GM19467 (cell line): ENCODE data around the gene OR52I2.

ENCODE experiments used
- ATAC-seq: cut with Tn5 transposase; IDR thresholded peaks from one replicate; pipeline ENCODE4 v1.9.1; 2021; ENCODE audit warnings: mild to moderate bottlenecking, moderate library complexity; ENCODE audit not compliant: unreplicated experiment

OR52I2 gene

DNA sequence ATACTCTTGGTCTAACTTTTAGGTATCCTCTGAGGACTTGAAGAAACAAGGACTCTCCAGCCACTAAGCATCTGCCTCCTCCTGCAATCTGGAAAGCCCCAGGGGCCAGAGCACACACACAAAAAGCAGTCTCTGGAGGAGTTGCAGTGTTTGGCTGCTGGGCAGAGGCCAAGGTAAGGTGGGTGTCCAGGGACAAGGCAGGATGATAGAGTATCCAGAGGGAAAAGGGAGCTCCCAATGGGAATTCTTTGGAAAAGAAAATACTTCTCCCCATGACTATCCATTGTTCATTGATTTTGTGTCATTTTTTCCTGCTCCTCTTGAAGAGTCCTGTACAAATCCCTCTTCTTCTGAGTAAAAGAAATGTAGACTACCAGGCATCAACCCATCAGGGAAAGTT lies at the start of gene OR52I2:
Gene OR52I2, plus strand, starts transcription at position 301 of the 400 bp plus-strand sequence.
- ATAC-seq: no peak

DNA sequence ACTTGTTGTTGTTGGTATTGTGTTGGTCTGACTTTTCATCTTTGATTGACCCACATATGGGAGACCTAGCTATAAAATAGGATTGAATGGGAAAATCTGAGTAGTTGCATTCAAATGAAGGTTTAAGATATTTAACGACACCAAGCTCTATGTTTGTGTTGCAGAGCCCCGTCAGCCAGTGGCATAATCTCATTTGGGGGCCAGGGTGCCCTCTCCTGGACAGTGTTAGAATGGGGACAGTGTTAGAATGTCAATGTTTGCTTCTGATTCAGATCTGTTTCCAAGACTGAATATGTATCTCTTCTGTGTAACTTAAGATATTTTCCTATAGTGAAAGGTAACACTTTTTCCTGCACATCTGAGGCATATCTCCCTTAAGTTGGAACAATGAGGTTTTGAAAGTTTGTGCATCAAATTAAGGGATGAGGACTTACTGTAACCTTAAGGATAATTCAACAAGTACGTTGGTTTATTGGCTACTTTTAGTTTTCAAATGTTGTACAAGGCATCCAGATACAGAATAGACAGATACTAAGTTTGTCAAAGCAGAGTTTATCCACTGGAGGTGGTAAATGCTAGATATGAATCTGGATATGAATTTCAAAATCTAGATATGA lies 41.8 kb upstream of the OR52I2 start:
- ATAC-seq: no peak

DNA sequence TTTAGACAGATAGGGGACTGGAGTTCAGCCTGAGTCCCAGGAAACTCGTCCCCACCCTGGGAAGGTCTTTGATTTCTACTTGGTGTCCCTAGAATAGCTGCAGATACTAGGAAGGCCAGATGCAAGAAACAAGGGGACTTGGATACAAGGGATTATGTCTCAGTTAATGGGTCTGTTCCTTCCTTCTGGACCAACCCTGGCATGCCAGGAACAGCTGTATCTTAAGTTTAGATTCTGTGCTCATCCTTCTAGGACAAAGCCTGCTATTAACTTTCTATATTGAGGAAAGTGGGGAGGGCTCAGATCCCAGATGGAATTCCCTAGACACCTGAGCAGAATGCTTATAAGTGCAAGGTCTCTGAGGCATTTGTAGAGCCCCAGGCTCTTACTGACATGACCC lies 40.5 kb upstream of the OR52I2 start:
- no peak for ATAC-seq

DNA sequence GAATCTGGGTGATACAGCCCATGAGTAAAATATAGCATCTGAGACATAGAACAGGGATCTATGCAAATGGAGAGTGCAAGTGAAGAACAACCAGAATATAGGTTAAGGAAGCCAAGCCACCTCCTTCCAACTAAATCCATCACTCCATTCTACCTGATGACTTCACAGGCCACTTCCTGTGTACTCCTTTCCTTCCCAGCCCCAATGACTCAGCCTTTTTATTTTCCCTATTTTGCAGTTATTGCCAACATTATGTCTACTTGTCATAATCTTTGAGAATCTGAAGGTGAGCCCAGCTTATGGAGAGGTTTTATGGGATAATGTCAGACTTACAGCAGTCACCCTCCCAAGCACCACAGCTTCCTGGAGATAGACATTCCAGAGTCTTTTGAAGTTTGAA lies 38.0 kb upstream of the OR52I2 start:
- ATAC-seq: no peak

DNA sequence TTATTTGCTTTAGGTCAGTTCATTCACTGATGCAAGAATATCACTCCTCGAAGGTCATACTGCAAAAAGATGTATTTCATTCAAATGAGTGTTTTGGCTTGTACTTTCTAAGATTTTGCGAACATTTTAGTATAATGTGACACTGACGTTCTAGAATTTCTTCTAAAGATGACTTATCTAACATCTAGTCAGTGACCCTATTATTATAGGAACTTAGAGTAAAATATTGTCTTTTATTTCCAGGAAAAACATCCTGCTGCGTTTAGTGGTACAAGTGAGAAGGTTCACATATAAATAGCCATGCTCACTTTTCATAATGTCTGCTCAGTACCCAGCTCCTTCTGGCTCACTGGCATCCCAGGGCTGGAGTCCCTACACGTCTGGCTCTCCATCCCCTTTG lies 36.7 kb upstream of the OR52I2 start, which contains the start of gene OR52M1:
Gene OR52M1, plus strand, starts transcription at position 301 of the 400 bp plus-strand sequence. Its CDS starts 0 bp downstream, at position 301.
- no peak for ATAC-seq

DNA sequence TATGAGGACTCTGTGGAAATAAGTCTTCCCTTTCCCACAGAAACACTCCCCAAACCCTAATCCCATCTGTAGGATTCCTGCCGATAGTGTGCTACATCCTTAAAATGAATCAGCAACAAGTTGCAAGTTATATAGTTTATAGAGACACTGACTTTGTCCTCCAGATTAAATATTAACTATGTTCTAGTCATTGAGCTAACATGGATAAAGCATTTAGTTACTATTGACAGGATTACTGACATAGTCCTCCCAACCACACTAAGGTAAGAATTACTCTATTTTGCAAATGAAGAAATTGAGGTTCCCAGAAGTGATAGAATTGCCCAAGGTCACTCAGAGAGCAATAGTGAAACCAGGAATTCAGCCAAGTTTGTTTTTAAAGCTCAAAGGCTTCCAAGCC lies 34.7 kb upstream of the OR52I2 start:
- ATAC-seq: no peak

DNA sequence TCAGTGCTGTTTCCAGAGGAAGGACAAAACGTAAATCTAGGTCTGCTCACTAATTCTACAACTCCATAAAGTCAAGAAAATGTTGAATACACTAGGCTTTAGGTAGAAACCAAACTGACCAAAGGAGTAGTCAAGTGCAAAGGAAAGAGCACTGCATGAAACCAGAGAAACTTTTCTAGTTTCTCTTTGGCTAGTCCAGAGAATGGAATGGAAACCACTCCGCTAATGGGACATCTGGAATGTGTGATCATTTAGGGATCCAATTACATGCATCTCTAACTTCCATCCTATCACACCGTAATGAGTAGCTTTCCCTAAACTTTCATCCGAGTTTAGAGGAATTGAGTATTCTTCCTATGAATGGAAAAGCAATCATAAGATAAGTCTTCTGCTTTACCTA lies 34.1 kb upstream of the OR52I2 start:
- no peak for ATAC-seq

DNA sequence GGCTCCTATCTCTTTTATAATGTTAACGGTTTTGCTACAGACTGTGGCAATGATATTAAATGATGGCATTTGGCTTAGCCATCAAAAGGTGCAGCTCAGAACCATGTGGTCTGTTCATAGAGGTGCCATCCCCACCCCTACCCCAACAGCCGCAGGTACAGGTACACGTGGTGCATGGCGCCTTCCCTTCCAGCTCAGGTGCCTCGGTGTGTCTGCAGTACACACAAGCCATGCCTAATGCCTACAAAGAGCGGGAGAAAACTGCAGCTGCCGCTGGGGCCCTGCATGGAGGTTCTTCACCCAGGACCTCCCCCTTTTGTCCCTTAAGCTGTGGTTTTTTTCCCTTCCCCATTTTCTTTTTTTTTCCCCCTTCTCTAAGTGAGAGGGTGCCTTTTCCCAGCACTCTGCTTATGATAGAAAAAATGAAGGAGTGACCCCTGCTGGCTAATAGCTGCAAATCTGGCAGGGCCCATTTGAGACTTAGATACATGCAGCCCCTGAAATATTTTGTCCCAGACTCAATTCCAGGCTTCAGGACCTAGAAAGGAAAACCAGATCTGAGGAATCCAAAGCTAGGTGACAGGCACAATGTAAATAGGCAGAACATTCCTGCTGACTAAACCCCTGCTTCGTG lies 30.1 kb upstream of the OR52I2 start:
- ATAC-seq: no peak

DNA sequence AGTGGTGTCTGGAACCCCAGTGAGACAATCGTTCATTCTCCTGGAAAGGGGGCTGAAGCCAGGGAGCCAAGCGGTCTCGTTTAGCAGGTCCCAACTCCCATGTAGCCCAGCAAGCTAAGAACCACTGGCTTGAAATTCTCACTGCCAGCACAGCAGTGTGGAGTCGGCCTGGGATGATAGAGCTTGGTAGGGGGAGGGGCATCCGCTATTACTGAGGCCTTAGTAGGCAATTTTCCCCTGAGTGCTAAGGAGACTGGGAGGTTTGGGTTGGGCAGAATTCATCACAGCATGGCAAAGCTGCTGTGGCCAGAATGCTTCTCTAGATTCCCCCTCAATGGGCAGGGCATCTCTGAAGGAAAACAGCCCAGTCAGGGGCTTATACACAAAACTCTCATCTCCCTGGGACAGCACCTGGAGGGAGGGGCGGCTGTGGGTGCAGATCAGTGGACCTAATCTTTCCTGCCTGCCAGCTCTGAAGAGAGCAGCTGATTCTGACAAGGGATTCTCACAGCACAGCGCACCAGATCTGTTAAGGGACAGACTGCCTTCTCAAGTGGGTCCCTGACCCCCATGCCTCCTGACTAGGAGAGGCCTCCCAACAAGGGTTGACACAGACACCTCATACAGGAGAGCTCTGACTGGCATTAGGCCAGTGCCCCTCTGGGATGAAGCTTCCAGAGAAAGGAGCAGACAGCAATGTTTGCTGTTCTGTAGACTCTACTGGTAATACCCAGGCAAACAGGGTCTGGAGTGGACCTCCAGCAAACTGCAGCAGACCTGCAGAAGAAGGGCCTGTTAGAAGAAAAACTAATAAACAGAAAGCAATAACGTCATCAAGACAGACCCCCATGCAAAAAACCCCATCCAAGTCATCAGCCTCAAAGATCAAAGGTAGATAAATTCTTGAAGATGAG lies 21.8 kb upstream of the OR52I2 start:
- no peak for ATAC-seq

DNA sequence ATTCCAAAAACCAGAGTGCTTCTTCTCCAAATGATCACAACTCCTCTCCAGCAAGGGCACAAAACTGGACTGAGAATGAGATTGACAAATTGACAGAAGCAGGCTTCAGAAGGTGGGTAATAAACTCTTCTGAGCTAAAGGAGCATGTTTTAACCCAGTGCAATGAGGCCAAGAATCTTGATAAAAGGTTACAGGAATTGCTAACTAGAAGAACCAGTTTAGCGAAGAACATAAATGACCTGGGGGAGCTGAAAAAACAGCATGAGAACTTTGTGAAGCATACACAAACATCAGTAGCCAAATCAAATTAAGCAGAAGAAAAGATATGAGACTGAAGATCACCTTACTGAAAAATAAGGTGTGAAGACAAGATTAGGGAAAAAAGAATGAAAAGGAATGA lies 21.1 kb upstream of the OR52I2 start:
- ATAC-seq: no peak

DNA sequence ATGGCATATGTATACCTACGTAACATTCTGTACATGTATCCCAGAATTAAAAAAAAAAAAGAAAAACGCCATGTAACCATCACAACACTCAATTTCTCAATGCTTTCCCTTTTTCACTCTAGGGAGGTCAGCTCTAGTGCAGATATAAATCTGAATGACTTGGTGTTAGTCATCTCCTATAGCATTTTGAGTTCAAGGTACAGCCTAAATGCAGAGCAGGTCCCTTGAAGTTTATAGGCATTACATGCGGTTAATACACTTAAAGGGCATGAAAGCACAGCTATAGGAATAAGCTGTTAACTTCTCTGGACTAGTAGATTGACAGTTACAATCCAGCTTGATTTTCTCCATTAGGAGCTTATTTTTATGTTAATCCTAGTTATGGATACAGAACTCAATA lies 16.2 kb upstream of the OR52I2 start:
- no peak for ATAC-seq

DNA sequence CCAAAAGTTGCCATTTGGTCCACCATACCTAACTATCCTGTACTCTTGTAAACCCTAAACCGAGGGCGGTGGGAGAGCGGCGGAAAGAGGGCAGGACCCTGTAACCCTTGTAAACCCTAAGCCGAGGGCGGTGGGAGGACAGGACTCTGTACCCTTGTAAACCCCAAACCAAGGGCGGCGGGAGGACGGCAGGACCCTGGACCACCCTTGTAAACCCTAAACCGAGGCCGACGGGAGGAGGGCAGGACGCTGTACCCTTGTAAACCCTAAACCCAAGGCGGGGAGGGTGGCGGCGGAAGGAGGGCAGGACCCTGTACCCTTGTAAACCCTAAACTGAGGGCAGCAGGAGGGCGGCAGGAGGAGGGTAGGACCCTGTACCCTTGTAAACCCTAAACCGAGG lies 12.5 kb upstream of the OR52I2 start:
- no peak for ATAC-seq

DNA sequence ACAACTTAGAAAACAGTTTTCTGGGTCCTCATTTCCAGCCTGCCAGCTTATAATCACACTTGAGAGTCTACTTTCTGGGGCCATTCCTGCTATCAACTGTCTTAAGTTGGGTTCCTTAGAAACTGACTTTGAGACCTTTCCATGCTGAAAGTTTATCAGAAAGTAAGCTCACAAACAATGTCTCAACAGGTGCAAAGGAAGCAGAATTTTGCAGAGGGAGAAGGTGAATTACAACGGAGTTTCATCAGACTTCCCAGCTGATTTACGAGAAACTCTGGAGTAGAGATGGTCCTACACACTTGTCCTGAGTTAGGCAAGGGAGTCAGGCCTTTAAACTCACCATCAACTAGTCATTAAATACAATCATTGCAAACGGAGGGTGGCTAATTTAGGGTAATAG lies 4.7 kb upstream of the OR52I2 start:
- no peak for ATAC-seq

DNA sequence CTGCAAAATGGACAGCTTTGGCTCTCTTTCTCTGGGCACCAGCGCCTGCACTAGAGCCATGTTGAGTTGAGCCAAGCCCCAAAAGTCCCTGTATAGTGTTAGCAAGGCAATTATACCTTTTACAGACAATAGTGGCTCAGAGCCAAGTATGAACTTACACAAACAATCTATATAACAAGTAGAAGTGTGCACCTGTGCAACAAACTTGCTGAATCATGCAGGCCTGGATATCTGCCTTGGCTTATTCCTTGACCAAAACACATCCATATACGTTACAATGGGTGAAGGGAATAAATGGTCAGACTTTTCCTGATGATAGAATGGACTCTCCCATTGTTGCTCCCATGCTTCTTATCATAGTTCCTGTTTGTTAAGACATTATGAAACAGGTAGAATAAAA lies 3.8 kb upstream of the OR52I2 start:
- no peak for ATAC-seq

DNA sequence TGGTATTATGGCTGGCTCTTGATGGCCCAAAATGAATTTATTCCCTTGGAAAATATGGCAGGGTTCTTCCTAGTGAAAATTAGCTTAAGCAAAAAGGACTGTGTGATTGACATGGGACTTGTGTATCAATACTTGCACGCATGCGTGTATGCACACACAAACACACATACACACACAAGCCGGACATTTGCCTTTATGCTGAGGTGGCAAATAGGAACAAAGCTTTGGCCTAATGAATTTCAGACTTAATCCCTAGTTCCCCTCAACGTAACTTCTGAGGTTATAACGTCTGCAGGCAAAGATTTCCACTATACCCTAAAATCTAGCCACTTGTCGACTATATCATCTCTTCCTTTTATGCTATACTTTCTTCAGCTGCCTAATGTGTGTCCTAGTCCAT lies 2.9 kb upstream of the OR52I2 start:
- no peak for ATAC-seq

DNA sequence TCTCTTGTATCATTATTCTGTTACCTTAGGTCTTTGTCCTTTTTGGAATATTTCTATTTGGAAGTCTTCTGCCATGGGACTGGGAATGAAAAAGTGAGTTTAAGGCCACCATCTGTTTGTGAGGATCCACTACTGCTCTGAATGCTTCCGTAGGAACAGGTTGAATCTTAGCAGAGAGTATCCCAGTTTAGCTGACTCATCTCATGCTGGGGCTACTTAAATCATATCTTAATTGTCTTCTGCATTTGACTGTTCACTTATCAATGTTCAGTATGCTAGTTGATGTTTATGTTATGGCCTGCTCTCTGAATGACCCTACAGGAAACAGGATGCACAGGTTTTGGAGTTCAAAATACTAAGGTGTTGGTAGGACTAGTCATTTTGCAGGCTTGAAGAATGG lies 1.4 kb upstream of the OR52I2 start:
- no peak for ATAC-seq

DNA sequence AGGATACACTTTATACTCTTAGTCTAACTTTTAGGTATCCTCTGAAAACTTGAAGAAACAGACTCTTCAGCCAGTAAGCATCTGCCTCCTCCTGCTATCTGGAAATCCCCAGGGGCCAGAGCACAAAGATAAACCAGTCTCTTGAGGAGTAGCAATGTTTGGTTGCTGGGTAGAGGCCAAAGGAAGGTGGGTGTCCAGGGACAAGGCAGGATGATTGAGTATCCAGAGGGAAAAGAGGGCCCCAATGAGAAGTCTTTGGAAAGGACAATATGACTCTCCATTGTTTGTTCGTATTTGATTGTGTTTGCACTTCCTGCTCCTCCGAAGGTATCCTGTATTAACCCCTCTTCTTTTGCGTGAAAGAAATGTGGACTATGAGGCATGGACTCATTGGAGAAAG lies 7.5 kb downstream of the OR52I2 start:
- ATAC-seq: no peak

DNA sequence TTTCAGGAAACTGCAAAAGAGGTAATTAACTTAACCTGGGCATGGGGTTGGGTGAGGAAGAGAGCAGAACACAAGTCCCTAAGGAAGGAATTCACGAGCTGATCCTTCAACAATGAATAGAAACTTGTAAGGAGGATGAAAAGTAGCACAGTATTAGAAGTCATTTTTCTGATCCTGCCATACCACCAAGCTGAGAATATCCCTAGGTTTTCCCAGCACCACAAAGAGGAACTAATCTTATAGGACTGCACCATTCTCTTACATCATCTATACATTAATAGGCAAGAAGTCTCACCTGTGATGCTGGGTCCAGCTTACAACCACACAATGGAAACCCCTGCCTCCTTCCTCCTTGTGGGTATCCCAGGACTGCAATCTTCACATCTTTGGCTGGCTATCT lies 12.2 kb downstream of the OR52I2 start, which contains the start of gene OR52I1:
Gene OR52I1, plus strand, starts transcription at position 301 of the 400 bp plus-strand sequence. Its CDS starts 0 bp downstream, at position 301.
- no peak for ATAC-seq

DNA sequence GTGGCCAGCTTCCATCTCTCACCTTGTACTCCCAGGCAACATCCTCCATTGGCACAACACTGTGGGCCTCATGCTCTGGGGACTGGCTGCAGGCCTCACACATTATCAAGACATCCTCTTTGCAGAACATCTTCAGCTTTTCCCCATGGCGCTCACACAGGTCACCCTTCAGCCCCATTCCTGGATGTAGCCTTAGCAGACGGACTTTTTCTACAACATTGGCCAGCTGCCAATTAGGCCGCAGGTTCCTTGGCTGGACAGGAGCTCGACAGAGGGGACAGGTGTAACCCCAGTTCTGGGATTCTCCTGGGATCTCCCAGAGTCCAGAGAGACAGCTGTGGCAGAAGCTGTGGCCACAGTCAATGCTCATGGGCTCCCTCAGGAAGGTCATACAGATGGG lies 23.5 kb downstream of the OR52I2 start:
- ATAC-seq: no peak

DNA sequence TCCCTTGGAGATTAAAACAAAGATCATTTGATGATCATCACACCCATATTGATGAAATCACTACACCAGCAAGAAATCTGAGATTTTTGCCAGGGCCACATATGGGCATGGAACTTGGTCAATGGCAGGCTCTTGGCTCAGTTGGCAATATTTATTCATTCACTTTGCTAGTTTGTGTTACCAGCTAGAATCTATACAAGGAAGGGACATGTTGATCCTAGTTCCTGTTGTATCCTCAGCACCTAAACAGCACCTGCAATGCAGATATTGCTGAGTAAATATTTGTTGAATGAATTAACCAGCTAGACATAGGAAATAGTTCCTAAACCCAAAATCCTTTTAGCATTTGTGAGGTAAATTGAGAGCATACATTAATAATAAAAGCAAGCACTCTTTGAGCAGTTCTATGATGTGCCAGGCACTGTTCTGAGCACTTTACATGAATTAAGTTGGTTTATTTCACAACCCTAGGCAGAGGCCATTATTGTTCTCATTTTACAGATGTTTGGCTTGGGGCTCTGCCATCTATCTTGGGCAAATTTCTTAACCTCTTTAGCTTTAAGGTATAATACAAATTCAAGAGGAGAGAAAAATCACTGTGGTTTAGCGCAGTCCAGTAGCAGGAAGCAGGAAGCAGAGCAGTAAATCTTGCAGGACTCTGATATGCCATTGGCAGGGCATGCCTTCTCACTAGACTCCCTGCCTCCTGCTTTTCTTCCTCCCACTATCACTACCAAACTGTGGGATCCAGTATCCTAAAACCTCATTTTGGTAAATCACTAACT lies 24.9 kb downstream of the OR52I2 start:
- no peak for ATAC-seq

DNA sequence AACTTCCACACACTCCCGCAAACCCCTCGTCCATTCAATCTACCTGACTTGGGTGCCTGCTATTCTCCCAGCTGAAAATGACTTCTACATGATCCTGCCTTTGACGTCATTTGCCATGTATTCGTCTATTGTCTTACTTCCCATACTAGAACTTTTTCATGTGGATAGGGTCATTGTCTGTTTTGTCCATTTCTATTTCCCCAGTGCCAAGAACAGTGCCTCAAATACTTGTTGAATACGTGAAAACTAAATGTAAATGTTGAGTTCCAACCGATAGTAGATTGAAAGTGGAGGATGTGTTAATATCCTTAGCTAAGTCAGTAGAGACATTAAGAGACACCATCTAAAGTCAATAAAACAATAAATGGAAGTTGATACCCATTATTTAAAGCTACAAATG lies 25.6 kb downstream of the OR52I2 start:
- ATAC-seq: no peak
